Activated naive CD4-positive, alpha-beta T cell treated with anti-CD3 and anti-CD28 coated beads, Interleukin-2, amount 50 U/mL, for 72 hours (primary cell): ENCODE results near the gene HK3. TPM values are rescaled to one million over a fixed set of nuclear protein-coding genes. Genes with fewer than 3 reads are reported as not detected.

Source experiments
- ATAC-seq, 2 donors: fragments of 150-1000 bp; cut with Tn5 transposase; 2 replicates each; pipeline ENCODE4 v1.10.0; 2021; ENCODE audit warnings: mild to moderate bottlenecking in 2 of 2, moderate library complexity in 2 of 2
- DNase-seq, 2 donors: peaks; one replicate each; pipeline ENCODE4 v3.0.0; 2021 to 2022; ENCODE audit warnings: low spot score in 2 of 2
- H3K27ac Mint-ChIP-seq, 2 donors: one replicate each; pipeline ENCODE4 v1.8.0; 2022; ENCODE audit warnings: mild to moderate bottlenecking in 2 of 2, mixed read lengths in 2 of 2
- H3K36me3 Mint-ChIP-seq, 2 donors: one replicate each; pipeline ENCODE4 v1.8.0; 2022; ENCODE audit warnings: mixed read lengths in 2 of 2
- H3K9me3 Mint-ChIP-seq, 2 donors: one replicate each; pipeline ENCODE4 v1.8.0; 2022; ENCODE audit warnings: mixed read lengths in 2 of 2
- total RNA-seq, 2 donors: library from RNA; stranded (reverse); gene quantifications; one replicate each; pipeline ENCODE4 v1.2.3, GENCODE V29; 2022

The HK3 gene
- total RNA-seq, 2 donors from 2014 or later: 0.11 to 0.27 TPM

GRCh38 chr5:176890455-176891330 lies 8.5 kb downstream of the HK3 start:
- ATAC-seq (no peak), DNase-seq (peak in 1 of 2 donors; percentile 47)
- H3K27ac Mint-ChIP-seq: no peak overlapping the region
- no peaks in the 10 kb centered on the region for H3K36me3 Mint-ChIP-seq
- H3K9me3 Mint-ChIP-seq: no peaks in the 10 kb centered on the region

GRCh38 chr5:176889321-176890280 lies 9.5 kb downstream of the HK3 start:
- Mint-ChIP-seq H3K9me3 (no peaks in the 10 kb centered on the region), H3K27ac (peak overlapping the region in 1 of 2 donors; percentile 61), H3K36me3 (no peaks in the 10 kb centered on the region)
- DNase-seq (peak in 1 of 2 donors; percentile 43), ATAC-seq (no peak)

- peak in 1 of 2 donors; percentile 25 for DNase-seq
- H3K27ac Mint-ChIP-seq: no peak overlapping the region
- no peaks in the 10 kb centered on the region for H3K9me3 Mint-ChIP-seq
- H3K36me3 Mint-ChIP-seq: no peaks in the 10 kb centered on the region
- no peak for ATAC-seq
Measured at GRCh38 chr5:176888865-176889165, 10.3 kb downstream of the HK3 start.

- DNase-seq (peak in 1 of 2 donors; percentile 52), ATAC-seq (no peak)
- Mint-ChIP-seq H3K27ac (peak overlapping the region in 1 of 2 donors; percentile 37), H3K36me3 (no peaks in the 10 kb centered on the region), H3K9me3 (no peaks in the 10 kb centered on the region)
Measured at GRCh38 chr5:176888016-176888864, 10.9 kb downstream of the HK3 start.

GRCh38 chr5:176887252-176887849 lies 11.8 kb downstream of the HK3 start:
- DNase-seq (peak in 1 of 2 donors; percentile 51), ATAC-seq (no peak)
- Mint-ChIP-seq H3K9me3 (no peaks in the 10 kb centered on the region), H3K36me3 (no peaks in the 10 kb centered on the region), H3K27ac (no peak overlapping the region)

- Mint-ChIP-seq H3K36me3 (no peaks in the 10 kb centered on the region), H3K27ac (no peak overlapping the region)
Measured at GRCh38 chr5:176886336-176887251, 12.6 kb downstream of the HK3 start.

GRCh38 chr5:176884571-176884890 lies 14.6 kb downstream of the HK3 start:
- no peaks in the 10 kb centered on the region for H3K36me3 Mint-ChIP-seq
- no peak for DNase-seq
- no peak overlapping the region for H3K27ac Mint-ChIP-seq
- no peaks in the 10 kb centered on the region for H3K9me3 Mint-ChIP-seq
- ATAC-seq: no peak

More at GRCh38 chr5:176886336-176887251, 12.6 kb downstream of the HK3 start:
- DNase-seq (no peak), ATAC-seq (no peak)
- no peaks in the 10 kb centered on the region for H3K9me3 Mint-ChIP-seq

- ATAC-seq (no peak), DNase-seq (no peak)
- H3K27ac Mint-ChIP-seq: no peak overlapping the region
- no peaks in the 10 kb centered on the region for H3K36me3 Mint-ChIP-seq
- H3K9me3 Mint-ChIP-seq: no peaks in the 10 kb centered on the region
Measured at GRCh38 chr5:176883700-176884570, 15.2 kb downstream of the HK3 start.

GRCh38 chr5:176882567-176882903 lies 16.6 kb downstream of the HK3 start:
- Mint-ChIP-seq H3K36me3 (no peaks in the 10 kb centered on the region), H3K27ac (no peak overlapping the region)

GRCh38 chr5:176881816-176882566 lies 17.2 kb downstream of the HK3 start:
- H3K9me3 Mint-ChIP-seq: no peaks in the 10 kb centered on the region
- DNase-seq (no peak), ATAC-seq (no peak)
- no peaks in the 10 kb centered on the region for H3K36me3 Mint-ChIP-seq
- H3K27ac Mint-ChIP-seq: no peak overlapping the region

More at GRCh38 chr5:176882567-176882903, 16.6 kb downstream of the HK3 start:
- H3K9me3 Mint-ChIP-seq: no peaks in the 10 kb centered on the region
- ATAC-seq (no peak), DNase-seq (no peak)

GRCh38 chr5:176881021-176881749 lies 18.0 kb downstream of the HK3 start:
- H3K36me3 Mint-ChIP-seq: no peaks in the 10 kb centered on the region

GRCh38 chr5:176880366-176881020 lies 18.7 kb downstream of the HK3 start:
- Mint-ChIP-seq H3K9me3 (no peaks in the 10 kb centered on the region), H3K36me3 (no peaks in the 10 kb centered on the region), H3K27ac (no peak overlapping the region)
- no peak for DNase-seq
- no peak for ATAC-seq

More at GRCh38 chr5:176881021-176881749, 18.0 kb downstream of the HK3 start:
- Mint-ChIP-seq H3K9me3 (no peaks in the 10 kb centered on the region), H3K27ac (no peak overlapping the region)
- ATAC-seq: no peak
- no peak for DNase-seq
